Activated CD8-positive, alpha-beta memory T cell treated with anti-CD3 and anti-CD28 coated beads, Interleukin-2, amount 50 U/mL, for 1 hour (primary cell): ENCODE data around the gene ADCY3.

Experiments
- DNase-seq: peaks from one replicate; pipeline ENCODE4 v3.0.0-alpha.2; 2020; ENCODE audit errors: extremely low read depth

ADCY3 gene

DNA sequence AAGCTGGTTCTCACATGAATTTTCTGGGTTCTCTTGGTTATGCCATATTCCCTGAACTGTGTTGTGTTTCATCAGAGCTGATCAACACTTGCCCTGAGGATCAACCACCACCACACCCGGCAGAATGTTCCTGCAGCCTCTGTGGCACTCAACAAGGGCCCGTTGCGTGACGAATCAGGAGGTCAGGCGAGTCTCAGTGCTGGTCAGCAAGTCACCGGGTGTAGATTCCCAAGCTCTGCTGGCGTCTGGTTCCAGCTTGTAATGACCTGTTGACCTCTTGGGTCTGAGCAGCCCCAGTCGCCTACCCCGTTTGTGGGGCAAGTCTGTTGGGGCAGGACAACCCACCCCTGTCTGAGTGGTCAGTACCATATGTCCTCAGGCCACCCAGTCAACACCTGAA is 46.0 kb downstream of the ADCY3 start:
- no peak for DNase-seq

DNA sequence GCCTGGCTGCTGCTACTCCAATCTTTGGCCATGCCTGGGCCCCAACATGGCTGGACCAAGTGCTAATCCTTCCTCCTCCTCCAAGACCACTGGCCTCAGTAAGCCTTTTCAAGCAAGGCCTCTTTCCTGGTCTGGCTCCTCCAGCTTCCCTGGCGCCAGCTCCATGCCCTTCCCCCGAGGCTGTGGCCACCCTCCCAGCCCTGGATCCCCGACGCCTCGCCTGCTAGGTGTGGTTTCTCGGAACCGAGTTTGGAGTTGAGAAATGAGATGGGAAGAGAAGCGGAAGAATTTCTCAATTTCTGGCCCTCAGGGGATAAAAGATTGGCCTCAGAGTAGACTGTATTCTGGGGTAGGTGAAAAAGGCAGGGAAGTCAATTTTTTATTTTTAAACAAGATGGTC is 46.4 kb downstream of the ADCY3 start:
- no peak for DNase-seq

DNA sequence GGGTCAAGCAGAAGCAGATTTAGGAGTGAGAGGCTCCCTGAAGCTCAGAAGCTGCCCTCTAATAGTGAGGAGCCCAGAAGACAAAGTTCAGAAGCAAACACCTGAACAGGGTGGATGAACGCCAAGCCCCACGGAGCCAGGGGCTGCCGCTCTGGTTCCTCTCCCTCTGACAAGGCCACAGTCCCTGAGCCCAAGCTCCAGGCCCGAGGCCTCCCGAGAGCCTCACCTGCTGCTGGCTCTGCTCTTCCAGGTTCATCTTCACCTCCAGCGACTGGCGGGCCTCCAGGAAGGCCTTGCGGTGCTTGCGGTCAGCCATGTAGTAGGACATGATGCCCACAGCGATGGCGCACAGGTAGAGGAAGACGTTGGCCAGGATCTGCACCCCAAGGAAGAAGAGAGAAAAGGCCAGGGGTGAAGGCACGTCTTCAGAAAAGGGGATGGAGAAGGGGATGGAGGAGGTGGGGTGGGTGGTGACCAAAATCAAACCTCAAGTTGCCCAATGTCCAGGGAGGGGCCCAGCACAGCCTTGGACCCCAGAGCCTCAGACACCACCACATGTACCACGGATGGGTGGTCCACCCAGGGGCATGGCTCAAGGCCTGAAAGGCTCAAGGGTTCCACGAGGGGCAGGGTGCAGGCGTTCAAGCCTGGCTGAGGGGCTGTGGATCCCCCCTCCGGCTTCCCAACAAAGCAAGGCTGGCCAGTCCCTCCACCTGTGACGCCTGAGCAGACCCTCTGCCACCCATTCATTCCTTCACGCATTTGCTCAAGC is 47.5 kb downstream of the ADCY3 start:
- DNase-seq: no peak

DNA sequence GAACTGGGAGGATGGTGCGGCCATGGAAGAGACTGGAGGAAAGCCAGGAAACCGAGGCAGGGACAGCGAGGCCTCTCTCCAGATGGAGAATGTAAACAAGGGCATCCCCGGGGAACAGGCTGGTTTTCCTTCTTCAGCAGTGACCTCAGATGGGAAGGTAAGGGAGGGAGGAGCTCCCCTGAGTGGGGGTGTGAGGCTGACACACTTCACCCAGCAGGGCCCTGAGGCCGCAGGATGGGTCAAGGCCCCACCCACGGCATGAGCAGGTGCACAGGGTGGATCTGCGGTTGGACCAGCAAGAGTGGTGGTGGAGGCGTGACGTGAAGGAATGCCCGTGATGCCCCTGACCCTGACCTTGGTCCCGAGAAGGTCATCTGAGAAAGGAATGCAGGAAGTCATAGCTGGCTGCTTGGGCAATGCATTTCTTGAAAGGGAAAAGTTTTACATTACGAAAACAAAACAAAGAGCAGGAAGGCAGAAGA is 48.1 kb downstream of the ADCY3 start:
- no peak for DNase-seq

DNA sequence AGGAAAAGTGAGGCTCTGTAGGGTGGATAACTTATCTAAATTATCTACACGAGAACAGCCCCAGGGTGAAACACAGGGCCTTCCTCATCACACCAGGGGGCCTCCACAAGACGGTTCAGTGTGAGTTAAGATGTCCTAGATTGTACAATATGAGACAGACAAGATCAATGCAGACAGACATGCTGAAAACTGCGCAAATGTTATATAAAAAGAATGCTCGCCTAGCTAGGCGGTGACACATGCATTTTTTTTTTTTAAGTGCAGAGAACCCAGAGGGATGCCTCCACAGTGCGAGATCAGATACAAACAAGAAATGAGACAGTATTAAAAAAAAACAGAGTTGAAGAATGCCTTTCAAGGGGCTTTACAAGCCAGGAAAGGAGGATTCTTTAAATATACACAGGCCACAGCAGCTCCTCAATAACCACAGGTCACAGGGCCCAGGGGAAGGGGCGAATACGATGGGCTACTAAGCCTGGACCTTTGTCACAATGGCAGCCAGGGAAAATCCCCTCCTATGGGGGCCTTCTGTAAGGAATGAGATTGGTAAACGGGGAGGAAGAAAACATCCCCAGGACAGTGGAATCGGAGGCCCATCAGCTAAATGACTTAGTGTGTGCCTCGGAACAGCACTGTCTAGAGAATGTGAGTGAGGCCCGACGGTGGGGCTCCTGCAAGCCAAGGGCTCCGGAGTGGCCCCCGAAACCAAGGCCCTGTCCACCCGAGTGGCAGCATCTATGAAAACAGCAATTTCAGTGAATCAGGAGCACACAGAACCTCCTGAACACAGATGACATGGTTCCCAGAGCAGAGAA is 48.9 kb downstream of the ADCY3 start:
- no peak for DNase-seq

DNA sequence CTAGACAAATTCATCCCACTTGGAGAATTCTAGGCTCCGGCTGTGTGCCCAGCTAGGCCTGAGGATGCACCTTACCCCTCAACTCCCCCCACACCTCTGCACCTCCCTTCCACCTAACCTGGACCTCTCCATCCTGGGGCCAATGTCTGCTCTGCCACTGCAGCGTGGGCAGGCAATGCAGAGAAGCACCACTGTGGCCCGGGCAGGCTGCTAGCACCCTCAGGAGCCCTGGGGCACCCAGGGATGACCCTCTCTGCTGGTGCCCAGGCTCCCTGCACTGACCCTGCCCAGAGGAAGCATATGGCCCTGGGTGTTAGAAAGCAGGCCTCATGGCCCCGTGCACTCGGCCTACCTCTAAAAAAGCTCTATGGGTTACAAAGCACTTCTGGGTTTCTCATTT is 49.6 kb downstream of the ADCY3 start:
- DNase-seq: no peak

DNA sequence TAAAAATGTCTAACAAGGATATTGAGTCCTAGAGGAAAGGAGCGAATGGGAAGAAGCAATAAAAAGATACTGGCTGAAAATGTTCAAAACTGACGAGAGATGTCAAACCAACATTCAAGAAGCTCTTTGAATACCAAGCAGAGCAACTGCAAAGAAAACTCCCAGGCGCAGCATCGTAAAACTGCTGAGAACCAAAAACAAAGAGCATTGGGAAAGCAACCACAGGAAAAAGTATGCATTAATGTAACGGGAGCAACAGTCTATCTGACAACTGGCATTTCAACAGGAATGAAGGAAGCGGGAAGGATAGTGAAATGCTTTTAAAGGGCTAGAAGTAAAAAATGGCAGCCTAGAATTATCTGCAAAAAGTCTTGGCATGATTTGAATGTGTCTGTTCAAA is 53.1 kb downstream of the ADCY3 start:
- no peak for DNase-seq

DNA sequence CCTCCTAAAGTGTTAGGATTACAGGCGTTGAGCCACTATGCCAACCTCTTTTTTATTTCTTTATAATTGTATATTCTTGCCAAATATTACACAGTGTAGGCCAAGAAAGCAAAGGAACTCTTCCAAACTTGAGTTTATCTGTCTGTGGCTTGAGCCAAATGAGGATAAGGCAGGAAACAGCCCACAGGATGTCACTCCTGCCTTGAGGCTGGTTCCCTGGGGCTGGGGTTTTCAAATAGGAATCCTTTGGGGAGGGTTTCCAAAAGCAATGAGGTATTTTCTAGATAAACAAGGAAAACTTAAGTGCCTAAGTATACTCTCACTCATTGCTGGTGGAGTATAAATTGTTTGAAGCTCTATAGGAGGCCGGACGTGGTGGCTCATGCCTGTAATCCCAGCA is 56.4 kb downstream of the ADCY3 start:
- DNase-seq: no peak

DNA sequence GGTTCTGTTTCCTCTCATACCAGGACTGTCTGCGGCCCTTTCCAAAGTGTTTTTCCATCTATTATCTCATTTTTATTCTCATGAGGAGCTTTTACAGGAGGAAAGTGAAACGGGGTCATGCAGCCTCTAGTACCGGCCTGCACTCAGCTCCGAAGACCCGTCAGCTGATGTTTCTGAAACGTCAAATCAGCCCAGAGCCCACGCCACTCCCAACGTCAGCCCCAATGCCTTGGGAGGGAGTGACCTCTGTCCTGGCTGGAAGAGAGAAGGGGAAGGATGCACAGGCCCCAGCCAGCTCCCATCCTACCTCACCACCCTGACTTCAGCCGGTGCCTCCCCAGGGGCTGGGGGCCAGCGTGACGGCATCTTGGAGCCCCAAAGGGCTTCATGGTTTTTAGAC is 58.5 kb downstream of the ADCY3 start:
- DNase-seq: no peak

DNA sequence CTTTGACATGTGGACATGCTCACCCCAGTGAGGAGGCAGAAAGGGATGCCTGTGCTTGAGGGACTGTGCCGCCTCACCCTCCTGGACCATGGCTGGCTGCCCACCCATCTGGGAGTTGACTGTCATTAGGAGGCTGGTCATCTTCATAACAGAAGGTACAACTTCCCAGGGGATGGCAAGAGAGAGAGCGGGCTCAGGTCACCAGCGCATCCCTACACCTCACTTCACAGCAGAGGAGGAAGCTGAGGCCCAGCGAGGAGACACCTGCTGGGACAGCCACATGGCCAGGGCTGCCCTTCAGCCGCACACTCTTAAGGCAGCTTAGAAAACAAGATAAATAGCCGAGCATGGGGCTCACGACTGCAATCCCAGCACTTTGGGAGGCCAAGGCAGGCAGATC is 59.4 kb downstream of the ADCY3 start:
- no peak for DNase-seq

DNA sequence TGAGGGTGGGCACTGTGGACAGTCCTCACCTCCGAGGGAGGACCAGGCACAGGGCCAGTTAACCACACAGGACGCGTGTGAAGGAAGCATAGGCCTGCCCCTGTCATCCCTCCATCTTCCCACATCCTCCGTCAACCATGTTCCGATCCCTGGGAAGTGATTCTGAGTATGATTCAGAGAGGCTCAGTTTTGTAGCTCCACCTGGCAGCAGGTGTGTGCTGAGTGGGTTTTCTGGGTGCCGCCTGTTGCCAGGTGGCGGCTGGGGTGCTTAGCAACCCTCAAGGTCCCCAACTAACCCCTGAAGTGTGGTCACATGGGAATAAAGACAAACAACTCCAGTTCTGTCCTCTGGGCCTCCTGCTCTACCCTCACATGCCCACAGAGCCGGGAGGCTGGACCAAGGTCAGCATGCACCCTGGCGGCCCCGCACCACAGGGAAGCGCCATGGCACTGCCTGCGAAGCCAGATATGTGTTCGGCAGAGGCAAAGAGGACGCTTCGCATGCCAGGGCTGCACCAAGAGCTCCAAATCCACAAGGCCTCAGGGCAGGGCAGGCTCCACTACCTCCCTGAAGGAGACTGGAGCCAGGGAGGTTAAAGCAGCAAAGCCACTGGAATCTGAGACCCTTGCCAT is 60.0 kb downstream of the ADCY3 start:
- DNase-seq: no peak

DNA sequence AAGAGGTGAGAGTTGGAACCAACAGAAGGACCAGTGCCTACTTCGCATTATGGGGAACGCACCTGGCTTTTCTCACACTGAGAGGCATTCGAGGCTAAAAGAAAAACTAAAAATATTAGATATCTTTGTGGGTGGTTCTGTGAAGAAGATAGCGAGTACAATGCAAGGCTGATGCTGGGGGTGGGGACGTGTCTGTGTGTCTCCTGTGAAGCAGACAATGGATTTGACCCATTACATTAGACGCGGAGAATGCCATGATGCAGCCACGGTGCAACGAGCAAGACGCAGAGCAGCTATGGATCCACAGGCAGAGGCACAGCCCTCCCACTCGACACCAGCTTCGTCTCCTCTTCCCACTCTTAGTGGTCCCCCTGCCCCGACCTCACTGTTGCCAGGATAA is 61.0 kb downstream of the ADCY3 start:
- no peak for DNase-seq

DNA sequence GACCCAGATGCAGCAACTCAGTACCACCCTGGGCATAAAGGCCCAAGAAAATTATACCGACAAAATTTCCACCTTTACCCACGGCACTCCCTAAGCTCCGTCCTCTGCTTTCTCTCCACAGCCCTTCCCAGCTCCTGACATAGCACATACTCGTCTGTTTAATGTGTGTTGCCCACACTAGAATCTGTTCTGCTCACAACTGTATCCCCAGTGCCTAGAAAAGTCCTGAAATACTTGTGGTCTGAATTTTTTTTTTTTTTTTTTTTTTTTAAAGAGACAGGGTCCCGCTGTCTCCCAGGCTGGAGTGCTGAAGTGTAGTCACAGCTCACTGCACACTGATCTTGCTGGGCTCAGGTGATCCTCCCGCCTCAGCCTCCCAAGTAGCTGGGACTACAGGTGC is 62.3 kb downstream of the ADCY3 start:
- no peak for DNase-seq

DNA sequence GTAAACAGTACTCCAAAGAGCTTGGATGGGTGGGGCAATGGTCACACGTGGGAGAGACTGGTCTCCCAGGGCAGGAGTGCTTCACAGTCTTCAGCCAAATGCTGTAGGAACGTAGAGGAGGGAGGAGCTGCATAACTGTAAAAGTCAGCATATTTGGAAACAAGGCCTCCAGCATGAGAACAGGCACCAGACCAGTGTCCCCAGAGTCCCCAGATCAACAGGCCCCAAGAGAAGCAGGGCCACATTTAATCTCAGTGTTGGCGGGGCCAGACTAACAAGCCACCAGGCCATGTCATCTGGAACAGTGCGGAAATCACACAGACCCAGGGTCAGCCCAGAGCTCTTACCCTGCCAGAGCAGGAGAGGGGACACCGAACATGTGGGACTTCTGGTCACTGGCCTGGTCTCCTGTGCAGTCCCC is 63.2 kb downstream of the ADCY3 start:
- no peak for DNase-seq

DNA sequence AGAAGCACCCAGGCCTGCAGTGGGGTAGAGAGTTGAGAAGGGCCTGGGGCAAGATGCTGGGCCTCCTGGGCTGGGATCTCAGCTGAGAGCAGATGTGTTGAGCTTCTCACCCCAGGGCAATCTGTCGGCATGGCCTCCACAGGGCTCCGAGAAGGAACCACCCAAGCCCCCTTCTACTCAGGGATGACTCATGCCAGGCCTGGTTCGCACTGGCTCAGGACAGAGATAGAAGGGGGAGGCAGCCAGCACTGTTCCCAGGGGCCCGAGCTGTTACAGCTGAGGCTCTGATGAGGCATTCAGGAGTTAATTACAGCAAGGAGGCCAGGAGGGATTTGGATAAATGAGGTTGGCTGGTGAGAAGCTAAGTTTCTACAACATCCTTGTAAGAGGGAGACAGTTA is 64.3 kb downstream of the ADCY3 start:
- DNase-seq: no peak

DNA sequence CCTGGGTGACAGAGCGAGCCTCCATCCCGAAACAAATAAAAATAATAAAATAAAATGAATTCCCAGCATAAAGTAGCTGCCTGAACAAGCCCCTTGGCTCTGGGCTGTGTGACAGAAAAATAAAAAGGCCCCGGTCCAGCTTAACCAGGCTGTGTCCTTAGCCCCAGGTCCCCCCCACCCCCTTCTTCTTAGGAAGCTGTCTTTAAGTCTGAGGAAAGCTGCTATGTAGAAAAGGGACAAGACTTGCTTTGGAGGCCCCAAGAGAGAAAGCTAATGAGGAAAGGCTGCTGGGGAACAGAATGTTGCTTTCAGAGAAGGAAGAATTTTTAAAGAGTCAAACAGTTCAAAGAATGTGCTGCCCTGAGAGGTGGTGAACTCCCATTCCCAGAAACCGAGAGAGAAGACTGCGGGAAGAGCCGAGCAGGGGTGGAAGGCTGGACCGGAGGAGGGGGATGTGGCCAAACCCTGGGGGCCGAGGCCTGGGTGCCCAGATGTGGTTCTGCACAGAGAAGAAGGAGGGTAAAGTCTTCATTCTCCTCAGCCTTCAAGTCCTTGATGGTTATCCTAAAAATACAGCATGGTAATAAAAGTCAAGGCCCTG is 64.9 kb downstream of the ADCY3 start:
- no peak for DNase-seq

DNA sequence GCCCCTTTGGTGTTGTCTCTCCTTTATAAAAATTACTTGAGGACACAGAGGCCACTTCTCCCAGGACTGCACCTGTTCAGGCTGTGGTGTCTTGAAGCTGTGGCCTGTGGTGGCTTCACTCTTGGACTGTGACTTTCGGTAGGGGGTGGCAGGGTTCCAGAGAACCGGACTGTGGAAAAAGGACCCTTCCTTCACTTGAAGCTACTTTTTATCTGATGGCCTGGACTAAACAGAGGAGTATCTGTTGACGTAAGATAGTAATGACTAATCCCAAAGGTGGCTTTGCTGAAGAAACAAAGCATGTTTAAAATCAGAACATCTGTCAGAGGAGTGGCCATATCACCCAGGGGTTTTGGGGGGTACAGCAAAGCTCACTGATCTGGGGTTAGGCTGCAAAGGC is 66.0 kb downstream of the ADCY3 start:
- no peak for DNase-seq

DNA sequence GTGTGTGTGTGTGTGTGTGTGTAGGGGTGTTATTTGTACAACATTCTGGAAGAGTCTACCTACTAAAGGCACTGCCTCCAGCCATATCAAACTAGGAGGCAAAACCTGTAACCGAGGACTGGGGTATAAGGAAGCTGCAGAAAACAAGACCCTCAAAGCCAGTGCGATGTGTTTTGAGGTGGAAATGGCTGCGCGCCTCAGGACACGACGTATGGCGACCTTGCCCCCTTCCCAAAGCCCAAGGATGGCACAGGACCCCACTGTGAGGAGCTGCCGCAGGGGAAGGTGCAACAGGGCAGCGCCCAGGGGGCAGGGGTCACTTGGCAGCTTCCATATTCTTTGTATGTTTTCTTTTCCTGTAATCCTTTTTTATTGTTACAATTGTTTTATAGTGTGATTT is 67.0 kb downstream of the ADCY3 start:
- DNase-seq: no peak

DNA sequence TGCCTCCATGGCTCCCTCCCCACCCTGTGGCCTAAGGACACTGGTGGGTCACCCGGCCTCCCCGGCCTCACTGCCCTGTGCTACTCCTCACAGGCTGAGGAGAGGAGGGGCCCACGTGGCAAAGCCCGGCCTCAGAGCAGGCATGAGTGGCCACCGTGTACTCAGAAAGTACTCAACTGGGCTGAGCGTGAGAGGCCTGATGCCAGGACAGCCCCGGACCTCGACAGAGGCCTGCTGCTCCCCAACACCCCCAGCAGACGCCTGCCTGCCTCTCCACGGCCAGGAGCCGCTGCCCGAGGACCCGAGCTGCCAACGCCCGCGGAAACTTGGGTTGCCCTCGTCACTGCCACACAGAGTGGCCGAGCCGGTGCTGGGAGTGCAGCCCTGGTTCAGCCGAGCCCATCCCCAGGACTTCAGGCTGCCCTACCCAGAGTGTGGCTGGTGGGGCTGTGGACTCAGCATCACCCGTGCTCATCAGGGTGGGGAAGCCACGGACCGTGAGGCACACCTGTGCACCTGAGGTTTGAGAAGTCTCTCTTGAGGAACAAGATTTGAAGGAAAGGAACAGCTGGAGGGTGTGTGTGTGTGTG is 67.5 kb downstream of the ADCY3 start:
- no peak for DNase-seq

DNA sequence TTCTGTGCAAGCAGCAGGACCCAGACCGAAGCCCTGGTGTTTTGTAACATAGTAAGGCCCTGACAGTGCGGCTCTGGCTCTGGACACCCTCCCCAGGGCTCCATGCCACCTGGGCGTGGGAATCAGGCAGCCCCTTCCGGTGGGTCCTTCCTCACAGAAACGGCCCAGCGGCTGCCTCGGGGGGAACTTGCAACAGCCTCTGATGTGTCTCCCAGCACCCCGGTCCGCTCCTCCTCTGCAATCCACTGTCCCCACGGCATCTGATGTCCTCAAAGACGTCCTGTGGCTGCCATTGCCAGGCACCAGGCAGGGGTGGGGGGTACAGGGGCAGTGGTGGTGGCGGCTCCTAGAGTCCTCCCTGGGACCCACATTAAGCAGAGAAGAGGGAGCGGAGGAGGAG is 68.0 kb downstream of the ADCY3 start:
- no peak for DNase-seq

DNA sequence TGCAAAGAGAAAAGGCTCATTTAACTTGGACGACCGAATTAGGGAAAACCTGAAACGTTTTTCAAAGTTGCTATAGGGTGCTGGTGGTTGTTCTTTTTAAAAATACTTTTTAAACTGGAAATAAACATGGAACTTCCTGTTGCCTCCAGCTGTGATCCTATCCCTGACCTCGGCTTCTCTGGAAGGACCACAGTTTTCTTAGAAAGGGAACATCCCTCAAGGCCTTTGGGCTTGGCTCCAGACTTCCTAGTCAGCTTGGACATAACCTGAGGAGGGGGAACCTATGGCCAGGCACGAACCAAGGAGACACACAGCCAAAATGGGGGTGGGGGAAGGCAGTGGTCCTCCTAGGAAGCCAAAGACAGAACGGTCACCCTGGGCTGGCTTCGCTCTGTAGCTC is 69.1 kb downstream of the ADCY3 start:
- DNase-seq: no peak

DNA sequence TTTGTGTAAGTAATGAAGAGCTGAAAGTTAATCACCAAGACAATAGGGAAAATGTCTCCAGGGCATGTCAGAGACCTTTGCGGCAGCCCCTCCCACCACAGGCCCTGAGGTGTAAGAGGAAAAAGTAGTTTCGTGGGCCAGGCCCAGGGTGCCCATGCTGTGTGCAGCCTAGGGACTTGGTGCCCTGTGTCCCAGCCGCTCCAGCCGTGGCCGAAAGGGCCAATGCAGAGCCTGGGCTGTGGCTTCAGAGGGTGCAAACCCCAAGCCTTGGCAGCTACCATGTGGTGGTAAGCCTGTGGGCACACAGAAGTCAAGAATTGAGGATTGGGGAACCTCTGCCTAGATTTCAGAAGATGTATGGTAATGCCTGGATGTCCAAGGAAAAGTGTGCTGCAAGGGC is 74.3 kb downstream of the ADCY3 start:
- DNase-seq: no peak
